ENCODE data around the gene AATK. TPM values are rescaled to one million over a fixed set of nuclear protein-coding genes. Genes with fewer than 3 reads are reported as not detected.

The AATK gene
- total RNA-seq, 4 donors from 2014 or later: 0.51 to 5.9 (median 3.0) TPM

DNA sequence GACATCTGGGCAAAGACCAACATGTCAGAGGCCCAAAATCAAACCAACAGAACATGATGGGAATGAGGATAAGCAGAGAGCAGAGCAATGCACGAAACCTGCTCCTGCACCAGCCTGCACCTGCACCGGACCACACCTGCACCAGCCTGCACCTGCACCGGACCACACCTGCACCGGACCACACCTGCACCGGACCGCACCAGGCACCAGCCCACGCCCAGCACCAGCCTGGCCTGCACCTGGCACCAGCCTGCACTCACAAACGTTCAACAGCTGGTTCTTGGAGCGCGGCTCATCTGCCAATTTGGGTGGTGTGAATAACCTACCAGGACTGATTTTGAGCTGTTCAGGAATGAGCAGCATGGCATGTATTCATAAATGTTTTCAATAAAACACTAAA lies 38.6 kb upstream of the AATK start:
- no peaks in the 10 kb centered on the region for H3K4me1 ChIP-seq
- H3K4me3 ChIP-seq: no peak overlapping the region
- no peak for DNase-seq
- intact Hi-C loops (cut with DNase I; ENCODE audit: low total_unique reads): no loop called here
- H3K27me3 ChIP-seq: no peaks in the 10 kb centered on the region
- no peaks in the 10 kb centered on the region for H3K9me3 ChIP-seq
- TF ChIP-seq, protein P1, sequence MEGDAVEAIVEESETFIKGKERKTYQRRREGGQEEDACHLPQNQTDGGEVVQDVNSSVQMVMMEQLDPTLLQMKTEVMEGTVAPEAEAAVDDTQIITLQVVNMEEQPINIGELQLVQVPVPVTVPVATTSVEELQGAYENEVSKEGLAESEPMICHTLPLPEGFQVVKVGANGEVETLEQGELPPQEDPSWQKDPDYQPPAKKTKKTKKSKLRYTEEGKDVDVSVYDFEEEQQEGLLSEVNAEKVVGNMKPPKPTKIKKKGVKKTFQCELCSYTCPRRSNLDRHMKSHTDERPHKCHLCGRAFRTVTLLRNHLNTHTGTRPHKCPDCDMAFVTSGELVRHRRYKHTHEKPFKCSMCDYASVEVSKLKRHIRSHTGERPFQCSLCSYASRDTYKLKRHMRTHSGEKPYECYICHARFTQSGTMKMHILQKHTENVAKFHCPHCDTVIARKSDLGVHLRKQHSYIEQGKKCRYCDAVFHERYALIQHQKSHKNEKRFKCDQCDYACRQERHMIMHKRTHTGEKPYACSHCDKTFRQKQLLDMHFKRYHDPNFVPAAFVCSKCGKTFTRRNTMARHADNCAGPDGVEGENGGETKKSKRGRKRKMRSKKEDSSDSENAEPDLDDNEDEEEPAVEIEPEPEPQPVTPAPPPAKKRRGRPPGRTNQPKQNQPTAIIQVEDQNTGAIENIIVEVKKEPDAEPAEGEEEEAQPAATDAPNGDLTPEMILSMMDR (IDR thresholded peaks at IDR 0.05): no peak
- no peak for TF ChIP-seq POLR2A (IDR thresholded peaks at IDR 0.05)
- no peaks in the 10 kb centered on the region for H3K36me3 ChIP-seq
- no peak overlapping the region for H3K27ac ChIP-seq

DNA sequence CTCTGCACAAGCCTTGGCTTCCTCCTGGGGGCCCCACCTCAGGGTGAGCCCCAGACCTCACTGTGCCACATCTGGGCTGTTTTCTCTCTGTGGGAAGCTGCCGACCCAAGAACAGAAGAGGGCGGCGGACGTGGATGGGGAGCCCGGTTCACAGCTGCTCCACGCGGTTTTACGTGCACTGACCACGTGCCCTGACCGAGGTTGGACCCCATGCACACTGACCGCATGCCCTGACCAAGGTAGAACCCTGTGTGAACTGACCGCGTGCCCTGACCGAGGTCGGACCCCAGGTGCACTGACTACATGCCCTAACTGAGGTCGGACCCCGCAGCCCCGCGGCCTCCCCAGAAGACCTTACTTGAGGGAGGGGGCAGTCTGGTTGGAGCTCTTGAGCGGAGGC lies 37.1 kb upstream of the AATK start:
- TF ChIP-seq, protein P1 (IDR thresholded peaks at IDR 0.05): no peak
- no peak for TF ChIP-seq POLR2A (IDR thresholded peaks at IDR 0.05)
- Histone ChIP-seq H3K36me3 (no peaks in the 10 kb centered on the region), H3K4me1 (no peaks in the 10 kb centered on the region), H3K27me3 (no peaks in the 10 kb centered on the region), H3K4me3 (no peak overlapping the region), H3K9me3 (no peaks in the 10 kb centered on the region), H3K27ac (no peak overlapping the region)
- DNase-seq: no peak
- intact Hi-C loops (cut with DNase I; ENCODE audit: low total_unique reads): no loop called here

DNA sequence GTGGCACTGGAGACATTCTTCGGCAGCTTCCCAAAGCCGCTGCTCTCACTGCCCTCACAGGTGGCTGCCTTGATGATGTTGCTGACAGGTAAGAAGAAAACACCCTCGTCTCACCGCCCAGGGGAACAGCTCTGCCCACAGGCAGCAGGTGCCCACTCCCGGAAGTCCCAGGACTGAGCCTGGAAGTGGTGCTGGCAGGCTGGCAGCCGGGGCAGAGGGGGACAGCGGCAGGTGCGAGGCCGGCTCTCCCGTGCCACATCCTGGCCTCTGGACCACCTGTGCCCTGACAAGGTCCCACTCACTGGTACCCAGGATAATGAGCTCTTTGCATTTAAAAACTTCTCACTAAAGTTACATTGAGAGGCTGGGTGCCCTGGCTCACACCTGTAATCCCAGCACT lies 36.3 kb upstream of the AATK start:
- DNase-seq: no peak
- Histone ChIP-seq H3K4me3 (no peak overlapping the region), H3K36me3 (no peaks in the 10 kb centered on the region), H3K27ac (no peak overlapping the region), H3K4me1 (no peaks in the 10 kb centered on the region), H3K27me3 (no peaks in the 10 kb centered on the region), H3K9me3 (no peaks in the 10 kb centered on the region)
- intact Hi-C loops (cut with DNase I; ENCODE audit: low total_unique reads): no loop called here
- TF ChIP-seq, protein P1 (IDR thresholded peaks at IDR 0.05): no peak
- TF ChIP-seq POLR2A (IDR thresholded peaks at IDR 0.05): no peak

DNA sequence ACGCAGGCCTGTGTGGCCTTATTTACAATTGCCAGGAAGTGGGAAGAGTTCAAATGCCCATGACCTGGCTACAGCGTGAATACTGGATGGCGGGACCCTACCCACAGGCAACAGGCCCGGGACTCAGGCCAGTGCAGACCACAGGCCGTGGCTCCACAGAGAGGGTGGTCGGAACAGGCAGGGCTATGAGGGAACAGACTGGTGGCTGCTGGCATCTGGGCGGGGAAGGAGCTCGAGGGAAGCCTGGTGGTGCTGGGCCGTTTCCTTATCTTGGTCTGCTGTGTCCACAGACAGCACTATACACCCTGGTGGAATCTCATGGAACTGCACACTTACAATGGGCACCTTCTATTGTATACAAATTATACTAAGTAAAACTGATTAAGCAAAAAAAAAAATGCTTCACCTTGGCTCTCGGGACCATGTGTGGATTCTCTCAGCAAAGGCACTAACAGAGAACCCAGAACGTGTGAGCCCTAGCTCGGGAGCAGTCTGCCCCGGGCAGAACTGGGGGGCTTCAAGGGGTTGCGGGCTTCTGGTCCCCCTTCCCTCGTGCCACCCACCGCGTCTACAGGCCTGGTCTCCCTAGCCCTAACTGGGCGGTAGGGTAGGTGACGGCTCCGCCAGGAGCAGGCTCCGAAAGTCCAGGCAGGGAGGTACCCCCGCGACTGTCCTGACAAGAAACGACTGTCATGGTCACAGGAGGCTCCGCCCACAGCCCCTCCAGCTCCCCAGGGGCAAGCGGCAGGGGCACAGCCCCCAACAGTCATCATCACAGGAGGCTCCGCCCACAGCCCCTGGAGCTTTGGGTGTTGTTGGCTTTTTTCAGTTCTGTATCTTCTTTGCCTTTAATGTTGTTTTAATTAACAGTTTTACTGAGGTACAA lies 34.9 kb upstream of the AATK start:
- Histone ChIP-seq H3K36me3 (no peaks in the 10 kb centered on the region), H3K27ac (no peak overlapping the region)
- intact Hi-C loops (cut with DNase I; ENCODE audit: low total_unique reads): no loop called here

DNA sequence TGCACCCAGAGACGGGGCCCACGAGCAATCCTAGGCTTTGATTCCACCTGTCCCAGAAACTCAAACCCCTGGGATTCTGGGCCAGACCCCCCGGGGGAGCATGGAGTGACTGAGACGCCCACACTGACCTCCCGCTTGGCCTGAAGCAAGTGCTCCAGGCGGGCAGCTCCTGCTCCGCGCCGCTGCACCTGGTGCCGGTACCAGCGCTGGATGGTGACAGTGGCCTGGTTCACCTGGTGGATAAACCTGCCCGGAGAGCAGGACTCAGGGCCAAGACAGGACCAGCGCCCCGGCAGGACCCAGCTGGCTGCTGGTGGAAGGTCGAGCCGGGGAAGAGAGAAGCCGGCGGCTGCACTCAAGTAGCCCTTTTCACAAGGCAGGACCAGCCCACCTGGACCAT lies 34.2 kb upstream of the AATK start:
- no peaks in the 10 kb centered on the region for H3K36me3 ChIP-seq
- DNase-seq: no peak
- H3K4me3 ChIP-seq: no peak overlapping the region
- no peaks in the 10 kb centered on the region for H3K9me3 ChIP-seq
- H3K27me3 ChIP-seq: no peaks in the 10 kb centered on the region
- no peaks in the 10 kb centered on the region for H3K4me1 ChIP-seq
- intact Hi-C loops (cut with DNase I; ENCODE audit: low total_unique reads): no loop called here
- no peak for TF ChIP-seq POLR2A (IDR thresholded peaks at IDR 0.05)
- TF ChIP-seq, protein P1 (IDR thresholded peaks at IDR 0.05): no peak
- no peak overlapping the region for H3K27ac ChIP-seq

More for the DNA sequence above, 34.9 kb upstream of the AATK start:
- Histone ChIP-seq H3K27me3 (no peaks in the 10 kb centered on the region), H3K4me1 (no peaks in the 10 kb centered on the region), H3K4me3 (no peak overlapping the region), H3K9me3 (no peaks in the 10 kb centered on the region)
- DNase-seq: no peak
- no peak for TF ChIP-seq POLR2A (IDR thresholded peaks at IDR 0.05)
- TF ChIP-seq, protein P1 (IDR thresholded peaks at IDR 0.05): peak; percentile 14 to 59 (median 22)
